ENCODE data around the gene ACVRL1.

Gene ACVRL1

DNA sequence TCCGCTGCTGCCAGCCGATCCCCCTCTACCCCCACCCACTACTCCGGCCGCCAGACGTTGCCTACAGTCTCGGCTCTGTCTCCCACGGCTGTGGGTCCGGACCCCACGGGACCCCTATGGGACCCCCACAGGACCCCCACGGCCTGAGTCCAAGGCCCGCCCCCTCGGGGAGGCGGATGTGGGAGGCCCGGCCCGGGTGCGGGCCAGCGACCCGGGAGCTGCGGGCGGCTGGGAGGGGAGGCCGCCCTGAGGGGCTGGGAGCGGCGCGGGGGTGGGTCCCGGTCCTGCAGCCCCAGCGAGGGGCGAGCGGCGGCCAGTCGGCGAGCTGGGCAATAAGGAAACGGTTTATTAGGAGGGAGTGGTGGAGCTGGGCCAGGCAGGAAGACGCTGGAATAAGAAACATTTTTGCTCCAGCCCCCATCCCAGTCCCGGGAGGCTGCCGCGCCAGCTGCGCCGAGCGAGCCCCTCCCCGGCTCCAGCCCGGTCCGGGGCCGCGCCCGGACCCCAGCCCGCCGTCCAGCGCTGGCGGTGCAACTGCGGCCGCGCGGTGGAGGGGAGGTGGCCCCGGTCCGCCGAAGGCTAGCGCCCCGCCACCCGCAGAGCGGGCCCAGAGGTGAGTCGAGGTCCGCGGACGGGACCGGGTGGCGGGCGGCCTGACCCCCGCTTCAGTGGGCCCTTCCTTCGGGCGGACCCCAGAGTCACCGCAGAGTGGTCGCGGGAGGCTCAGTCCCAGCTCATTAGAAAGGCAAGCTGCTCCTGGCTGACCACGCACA, at the start of gene ACVRL1:
Gene ACVRL1, plus strand, starts transcription at position 422 of the 773 bp plus-strand sequence. CDS start 4,971 bp downstream, outside the sequence.
- no peak for DNase-seq (ENCODE audit: low read depth)

DNA sequence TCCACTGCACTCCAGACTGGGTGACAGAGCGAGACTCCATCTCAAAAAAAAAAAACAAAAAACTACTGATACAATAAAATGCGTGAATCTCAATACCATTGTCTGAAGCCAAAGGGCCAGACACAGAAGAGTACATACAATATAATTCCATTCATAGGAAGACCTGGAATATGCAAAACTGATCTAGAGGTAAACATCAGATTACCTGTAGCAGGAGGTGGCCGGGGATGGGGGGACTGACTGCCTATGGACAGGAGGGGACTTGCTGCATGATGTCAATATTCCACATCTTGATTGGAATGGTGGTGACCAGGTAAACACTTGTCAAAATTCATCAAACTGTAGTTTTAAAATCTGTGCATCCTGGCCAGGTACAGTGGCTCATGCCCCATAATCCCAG, 46.3 kb upstream of the ACVRL1 start:
- no peak for DNase-seq (ENCODE audit: low read depth)

DNA sequence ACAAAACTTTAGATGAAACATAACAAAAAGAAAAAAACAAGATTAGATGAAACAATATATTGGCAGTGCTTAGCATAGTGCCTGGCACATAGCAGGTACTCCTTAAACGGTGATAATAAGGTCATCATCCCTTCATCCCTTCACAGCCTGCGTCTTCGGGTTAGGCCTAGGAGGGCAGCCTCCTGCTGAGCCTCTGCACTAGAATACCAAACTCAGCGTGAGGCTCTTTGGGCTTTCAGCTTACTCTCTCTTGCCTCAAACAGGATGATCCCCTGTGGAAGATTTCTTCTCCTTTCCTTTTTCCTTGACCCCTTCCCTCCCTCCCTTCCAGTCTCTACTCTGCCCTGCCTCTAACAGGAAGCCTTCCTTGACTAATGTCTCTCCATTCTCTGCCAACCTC, 44.4 kb upstream of the ACVRL1 start:
- DNase-seq (ENCODE audit: low read depth): no peak

DNA sequence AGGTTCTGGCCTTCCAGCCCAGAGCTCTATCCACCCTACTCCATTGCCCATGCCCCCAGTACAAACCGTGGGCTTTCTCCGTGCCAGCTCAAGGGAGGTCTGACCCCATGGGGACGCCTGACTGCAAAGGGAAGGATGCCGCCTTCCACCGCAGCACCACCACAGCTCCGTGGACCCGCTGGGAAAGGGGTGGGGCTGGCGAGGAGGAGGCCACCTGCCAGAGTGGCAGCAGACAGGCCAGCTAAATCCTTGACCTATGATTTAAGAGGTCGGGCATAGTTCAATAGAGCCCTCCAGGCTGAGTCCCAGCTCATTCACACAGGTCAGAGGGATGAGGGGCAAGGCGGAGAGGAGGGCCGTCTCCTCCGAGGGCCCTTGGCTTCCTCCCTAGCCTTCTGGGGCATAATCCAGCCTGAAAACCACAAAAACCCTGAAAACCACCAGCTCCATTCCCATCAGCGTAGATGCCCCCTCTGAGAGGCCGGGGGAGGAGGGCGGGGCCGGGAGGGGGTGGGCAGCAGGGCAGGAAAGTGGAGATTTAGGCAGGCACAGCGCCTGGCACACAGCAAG, 43.9 kb upstream of the ACVRL1 start:
- DNase-seq (ENCODE audit: low read depth): no peak

DNA sequence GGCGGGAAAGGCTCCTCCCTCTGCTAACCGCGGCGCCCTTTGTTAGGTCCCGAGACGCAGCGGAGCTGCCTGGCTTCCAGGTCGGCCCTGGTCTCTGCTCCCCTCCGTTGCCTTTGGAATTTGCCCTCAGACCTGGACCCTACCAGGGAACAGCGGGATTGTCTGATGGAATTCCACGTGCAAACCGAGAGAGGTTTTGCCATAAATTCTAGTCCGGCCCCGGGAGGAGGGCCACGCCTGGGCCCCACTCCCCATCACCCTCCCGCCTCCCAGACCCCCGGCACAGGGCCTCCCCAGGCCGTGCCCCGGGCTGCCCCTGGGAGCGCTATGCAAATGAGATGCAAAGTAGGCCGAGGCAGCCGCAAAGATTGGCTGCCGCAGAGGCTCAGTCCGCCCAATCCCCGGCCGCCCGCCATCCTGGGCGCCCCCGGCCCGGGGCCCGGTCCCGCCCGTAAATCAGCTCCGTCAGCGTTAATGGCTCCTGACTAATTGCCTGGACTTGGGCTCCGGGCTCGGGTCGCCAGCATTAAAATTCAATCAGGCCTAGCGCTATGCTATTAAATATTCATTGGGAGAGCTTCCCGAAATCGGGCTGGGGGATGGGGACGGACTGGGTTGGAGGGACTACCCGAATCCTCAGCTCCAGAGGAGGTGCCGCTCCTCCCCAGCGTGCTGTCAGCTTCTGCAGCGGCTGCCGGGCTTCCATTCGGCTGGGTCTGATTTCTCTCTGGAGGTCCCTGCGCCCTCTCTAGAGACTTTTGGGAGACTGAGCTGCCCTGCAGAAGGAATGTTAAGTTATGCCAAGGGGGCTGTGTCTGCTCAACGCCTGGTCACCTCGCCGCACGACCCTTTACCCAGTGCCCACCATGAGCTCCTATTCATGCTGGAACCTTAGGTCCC, 43.1 kb upstream of the ACVRL1 start:
- no peak for DNase-seq (ENCODE audit: low read depth)

DNA sequence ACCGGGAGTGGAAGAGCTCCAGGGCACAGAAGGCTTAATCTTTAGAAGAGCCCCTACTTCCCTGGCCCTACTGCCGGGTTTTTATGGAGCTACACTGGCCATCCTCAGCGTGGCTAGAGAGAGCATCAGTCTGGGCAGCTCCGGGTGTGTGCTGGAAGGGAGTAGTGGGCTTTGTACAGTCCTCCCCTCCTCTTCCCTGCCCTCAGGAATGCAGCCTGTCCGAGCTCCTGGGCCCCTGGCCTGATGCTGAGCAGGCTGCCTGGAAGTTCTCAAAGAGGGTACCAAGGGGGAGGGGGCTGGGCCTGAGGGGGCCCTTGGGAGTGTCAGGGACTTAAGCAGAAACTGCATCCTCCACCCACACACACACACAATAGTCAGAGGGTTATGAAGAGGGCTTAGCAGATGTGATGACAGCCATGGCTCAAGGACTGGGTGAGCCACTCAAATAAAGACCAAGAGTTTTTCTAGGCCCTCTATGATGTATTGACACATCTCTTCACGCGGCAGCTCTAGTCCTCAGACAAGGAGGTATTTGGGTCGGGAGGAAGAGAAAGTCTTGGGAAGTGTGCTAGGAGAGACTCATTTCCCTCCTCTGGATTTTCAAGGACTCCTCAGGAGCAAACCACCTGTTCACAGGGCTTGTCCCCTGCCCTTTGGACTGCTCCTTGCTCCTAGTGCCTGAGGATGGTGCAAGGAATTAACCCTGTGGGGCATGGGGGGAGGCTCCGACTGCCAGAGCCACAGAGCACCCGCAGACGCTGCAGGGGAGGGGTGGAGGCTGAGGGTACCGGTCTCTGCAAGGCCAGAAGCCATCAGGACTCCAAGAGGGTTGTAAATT, 42.3 kb upstream of the ACVRL1 start:
- no peak for DNase-seq (ENCODE audit: low read depth)

DNA sequence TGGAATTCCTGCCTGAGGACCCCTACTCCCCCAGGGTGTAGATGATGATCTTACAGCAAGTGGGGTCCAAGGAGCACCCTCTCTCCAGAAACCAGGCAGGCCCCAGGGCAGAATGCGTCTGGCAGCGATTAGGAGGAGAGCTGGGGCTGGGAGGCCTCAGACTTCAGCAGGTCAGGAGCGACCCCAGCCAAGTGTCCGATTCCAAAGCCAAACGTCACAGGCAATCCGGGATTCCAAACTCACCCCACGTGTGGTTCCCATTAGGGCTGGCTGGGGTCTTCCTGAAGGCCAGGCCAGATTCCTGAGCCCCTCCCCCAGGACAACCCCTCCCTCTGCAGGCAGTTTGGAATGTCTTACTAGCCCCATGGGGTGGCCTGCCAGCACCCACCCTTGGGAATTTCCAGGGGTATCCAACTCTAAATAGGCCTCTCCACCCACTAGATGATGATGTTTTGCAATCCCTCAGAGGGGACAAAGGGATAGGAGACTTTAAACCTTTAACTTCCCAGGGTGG, 41.5 kb upstream of the ACVRL1 start:
- DNase-seq (ENCODE audit: low read depth): no peak

DNA sequence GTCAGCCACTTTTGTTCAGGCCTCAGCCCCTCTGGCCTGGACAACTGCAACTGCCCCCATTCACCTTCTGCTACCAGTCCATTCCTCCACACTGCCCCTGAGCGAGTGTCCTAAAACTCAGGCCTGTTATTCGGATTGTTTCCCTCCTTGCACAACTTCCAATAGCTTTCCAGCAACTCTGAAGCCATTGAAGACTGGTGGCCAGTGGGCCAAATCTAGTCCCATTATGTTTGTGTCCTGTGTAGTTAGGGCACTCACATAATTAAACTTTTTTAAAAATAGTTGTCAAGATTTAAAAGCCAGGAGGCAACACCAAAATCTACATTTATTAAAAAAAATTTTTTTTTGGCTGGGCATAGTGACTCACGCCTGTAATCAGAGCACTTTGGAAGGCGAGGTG, 41.0 kb upstream of the ACVRL1 start:
- DNase-seq (ENCODE audit: low read depth): no peak

DNA sequence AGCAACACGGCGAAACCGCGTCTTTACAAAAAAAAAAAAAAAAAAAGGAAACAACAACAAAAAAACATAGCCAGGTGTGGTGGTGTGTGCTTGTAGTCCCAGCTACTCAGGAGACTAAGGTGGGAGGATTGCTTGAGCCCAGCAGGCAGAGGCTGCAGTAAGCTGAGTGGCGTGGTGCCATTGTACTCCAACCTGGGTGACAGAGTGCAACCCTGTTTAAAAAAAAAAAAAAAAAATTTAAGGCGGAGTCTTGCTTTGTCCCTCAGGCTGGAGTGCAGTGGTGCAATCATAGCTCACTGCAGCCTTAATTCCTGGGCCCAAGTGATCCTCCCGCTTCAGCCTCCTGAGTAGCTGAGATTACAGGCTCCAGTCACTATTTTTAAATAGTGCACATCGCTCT, 40.5 kb upstream of the ACVRL1 start:
- no peak for DNase-seq (ENCODE audit: low read depth)

DNA sequence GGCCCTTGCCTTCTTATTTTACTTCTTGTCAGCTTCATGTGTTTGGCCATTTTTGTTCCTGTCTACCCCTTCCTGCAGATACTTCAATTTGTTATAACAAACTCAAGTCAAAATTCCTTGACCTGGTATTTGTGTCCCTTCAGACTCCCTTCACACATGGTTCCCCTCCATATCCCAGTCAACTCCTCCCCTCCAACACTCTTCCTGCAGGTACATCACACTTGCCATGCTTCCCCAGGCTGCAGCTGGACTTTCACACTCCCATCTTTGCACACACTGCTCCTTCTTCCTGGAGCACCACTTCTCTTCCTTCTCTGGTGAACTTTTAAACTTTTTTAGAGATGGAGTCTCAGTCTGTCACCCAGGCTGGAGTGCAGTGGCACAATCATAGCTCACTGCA, 39.9 kb upstream of the ACVRL1 start:
- no peak for DNase-seq (ENCODE audit: low read depth)

DNA sequence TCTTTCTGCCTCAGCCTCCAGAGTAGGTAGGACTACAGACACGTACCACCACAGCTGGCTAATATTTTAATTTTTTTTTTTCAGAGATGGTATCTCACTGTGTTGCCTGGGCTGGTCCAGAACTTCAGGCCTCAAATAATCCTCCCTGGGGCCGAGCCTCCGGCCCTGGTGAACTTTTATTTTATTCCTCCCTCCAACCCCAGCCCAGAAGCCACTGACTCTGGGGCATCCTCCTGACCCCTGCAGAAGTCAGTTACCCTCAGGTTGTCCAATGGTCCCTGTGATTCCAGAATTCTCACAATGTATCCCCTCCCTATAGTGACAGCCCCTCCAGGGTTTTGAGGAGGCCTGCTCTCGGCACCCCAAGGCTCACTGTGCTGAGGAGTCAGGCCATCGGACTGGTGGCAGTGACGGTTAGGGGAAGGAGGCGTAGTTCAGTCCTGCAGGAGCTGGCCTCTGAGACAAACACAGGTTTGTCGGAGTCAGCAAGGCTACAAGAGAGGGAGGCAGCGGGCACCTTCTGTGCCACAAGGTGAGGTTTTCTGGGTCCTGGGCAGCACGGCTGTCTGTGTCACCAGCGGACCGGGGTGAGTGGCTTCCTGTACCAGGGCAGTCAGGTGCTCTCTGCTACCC, 39.4 kb upstream of the ACVRL1 start:
- DNase-seq (ENCODE audit: low read depth): no peak

DNA sequence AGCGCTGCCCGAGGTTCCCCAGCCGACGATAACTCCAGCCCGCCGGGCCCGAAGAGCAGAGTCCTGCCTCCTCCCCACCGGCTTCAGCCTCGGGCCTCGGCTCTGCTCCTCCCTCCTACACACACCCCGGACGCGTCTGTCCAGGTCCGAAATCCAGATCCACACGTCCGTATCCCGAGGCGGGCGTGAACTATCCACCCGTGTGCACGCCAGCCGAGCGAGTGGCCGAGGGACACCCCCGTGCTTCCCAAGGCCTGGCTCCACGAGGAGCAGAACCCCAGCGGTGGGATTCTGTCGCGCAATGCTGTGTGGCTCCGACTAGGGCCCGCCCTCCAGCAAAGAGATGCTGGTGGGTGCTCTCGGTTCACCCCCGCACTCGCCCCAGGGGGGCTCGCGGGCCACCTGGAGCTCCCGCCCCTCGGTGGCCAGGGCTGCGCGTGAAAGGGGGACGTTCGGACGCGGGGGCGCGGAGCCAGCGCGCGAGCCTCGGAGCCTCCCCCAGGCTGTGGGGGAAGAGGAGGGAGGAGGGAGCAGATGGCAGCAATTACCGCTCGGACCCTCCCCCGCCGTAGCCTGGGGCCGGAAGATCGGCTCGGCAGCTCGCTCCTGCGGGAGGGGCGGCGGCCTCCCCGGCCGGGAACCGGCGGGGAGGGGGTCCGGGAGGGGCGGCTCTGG, 38.3 kb upstream of the ACVRL1 start:
- DNase-seq (ENCODE audit: low read depth): no peak

DNA sequence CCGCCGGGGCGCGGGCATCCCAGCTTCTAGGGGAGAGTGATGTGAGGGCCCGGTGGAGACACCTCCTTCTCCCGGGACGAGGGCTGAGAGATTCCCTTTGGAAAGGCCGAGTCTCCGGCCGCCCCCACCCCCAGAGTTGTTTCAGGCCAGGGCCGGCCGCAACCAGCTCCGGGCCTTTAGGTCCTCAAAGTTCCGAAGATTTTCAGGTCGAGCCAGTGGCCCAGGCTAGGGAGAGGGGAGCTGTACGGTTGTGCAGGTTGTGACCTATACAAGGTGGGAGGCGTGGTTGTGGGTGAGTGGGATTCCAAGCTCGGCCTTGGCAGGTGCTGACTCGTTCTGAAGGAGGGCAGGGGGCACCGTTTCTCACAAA, 37.8 kb upstream of the ACVRL1 start:
- DNase-seq (ENCODE audit: low read depth): no peak

DNA sequence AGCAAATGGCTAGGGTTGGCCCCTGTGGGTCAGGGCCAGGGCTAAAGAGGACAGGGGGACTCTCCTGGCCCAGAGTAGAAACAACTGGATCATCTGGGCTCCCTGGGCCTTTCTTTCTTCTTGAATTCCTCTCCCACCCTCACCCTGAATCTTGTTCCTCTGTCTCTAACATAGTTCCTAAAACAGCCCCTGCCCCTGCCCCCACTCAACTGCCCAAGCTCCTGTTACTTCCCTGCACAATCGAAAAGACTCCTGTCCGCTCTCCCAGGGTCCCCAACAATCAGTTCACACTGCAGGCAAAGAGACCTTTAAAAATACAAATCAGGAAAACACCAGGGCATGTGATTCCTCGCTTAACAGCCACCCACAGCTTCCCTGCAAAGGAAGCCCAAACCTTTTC, 37.4 kb upstream of the ACVRL1 start:
- DNase-seq (ENCODE audit: low read depth): no peak

DNA sequence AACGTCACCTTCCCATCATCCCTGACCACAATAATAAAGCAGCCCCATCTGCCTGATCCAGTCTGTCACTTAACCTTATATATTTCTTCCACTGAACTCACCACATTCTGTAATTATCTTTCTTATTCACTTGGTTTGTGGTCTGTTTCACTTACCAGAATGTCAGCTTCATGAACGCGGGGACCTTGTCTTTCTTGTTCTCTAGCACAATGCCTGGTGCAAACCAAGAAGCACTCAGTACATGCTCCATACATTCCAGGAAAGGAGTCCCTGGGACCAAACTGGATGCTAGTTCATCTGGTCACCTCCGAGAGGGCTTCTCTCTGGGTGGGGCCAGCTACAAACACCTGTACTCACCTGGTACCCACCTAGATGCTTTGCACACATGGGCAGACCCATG, 36.8 kb upstream of the ACVRL1 start:
- no peak for DNase-seq (ENCODE audit: low read depth)

DNA sequence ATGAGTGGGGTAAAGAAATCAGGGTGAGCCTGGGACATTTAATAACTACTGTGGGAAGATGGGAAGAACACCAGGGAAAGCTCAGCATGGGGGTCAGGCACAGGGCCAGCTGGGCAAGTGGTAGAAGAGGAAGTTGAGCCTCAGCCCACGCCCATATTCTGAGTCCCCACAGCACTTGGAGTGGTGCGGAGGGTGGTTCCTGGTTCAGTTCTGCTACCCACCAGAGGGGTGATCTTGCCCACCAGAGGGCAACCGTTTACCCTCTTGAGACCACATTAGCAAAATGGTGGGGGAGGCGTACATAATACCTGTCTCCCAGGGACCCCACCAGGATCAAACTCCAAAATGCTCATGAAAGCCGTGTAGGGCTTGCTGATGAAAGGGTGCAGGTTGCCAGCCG, 36.2 kb upstream of the ACVRL1 start:
- no peak for DNase-seq (ENCODE audit: low read depth)

DNA sequence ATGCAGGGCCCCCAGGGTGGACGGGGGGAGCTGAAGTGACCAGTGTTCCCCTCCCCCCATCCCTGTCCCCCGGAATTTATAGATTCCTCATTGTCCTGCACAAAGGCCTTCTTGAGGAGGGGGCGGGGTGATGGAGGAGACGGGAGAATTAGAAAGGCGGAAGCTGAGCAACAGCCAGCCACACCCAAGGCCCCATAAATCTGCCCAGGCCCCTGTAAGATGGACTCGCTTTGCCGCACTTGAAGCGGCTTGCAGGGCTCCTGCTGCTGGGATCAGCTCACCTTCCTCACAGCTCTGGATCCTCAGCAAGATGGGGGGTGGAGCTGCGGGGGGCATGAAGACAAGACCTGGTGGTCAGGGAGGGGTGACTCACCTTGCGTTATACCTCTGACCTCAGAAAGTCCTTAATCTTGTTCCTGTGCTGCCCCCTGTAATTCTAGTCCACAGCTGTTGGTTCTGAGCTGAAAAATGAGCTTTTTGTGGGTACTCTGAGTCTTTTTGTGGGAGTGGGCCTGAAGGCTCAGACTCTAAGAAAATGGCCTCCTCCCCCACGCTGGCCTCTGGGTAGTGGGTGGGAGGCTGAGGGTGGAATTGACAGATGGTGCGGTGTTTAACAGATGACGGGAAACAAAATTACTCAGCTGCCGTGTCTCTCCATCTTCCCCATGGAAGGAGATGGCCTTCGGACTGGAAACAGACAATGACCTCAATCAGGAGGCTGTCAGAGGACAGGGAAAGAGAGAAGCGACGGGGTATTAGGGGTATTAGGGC, 35.2 kb upstream of the ACVRL1 start:
- no peak for DNase-seq (ENCODE audit: low read depth)

DNA sequence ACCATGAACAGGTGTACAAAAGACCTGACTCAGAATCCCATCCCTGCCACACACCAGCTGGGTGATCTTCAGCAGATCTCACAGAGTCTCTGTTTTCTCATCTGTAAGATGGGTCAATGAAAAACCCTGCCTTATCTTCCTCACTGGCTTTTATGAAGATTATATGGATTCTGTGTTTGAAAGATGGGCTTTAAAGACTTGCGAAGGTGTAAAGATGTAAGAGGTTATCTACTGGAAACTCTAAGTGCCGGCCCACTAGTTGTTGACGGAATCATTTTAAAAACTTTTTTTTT, 34.7 kb upstream of the ACVRL1 start:
- no peak for DNase-seq (ENCODE audit: low read depth)

DNA sequence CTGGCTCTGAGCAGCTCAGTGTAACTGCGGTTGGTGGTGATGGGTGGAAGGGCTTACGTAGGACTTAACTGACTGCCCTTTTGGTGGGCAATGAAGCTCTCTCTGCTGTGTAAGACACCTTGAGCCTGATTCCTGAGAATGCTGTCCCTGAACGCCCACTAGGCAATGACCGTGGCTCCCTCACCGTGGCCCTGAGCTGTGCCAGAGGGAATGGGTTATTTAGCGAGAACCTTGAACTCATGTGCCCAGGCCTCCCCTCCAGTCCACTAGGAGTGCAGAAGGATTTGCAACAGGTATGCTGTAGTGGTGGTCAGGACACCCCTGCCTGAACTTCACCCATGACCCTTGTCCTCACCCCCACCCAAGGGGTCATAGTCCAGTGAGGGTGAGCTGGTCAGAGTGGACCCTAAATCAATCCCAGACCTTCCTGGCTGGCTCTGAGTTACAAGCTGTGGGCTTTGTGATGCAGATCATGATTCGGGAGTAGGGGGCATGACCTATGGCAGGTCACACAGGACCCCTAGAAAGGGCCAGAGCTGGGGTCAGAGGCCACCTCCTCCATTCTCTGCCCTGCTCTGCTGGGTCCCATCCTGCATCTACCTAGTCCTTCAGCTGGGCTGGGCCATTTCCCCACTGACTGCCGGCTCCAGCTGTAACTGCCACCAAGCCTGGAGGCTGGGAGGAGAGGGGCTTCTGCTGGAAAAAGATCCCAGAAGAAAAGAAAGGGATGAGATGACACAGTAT, 33.9 kb upstream of the ACVRL1 start:
- no peak for DNase-seq (ENCODE audit: low read depth)

DNA sequence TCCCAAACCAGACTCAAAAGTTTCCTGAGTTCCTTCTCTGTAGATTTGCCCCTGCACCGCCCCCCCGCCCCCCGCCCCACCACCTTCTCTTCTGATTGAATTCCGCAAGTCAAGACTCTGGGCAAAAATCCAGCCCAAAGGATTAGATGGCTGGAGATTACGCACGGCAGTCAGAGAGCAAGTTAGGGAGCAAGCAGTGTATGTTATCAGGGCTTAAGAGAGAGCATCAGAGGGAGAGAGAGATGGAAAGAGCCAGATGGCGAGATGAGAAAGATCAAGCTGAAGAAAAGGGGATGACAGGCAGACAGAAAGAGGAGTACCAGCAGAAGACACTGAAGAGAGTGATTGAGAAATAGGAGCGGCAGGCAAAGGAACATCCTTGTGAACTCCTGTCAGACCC, 33.3 kb upstream of the ACVRL1 start:
- no peak for DNase-seq (ENCODE audit: low read depth)
